Cardiac fibroblast (primary cell): ENCODE measurements around the gene JPH3.

Experiments
- DNase-seq, 2 donors: peaks; one replicate each; pipeline versions ENCODE4 v3.0.0 to v3.0.0-alpha.2; 2010; ENCODE audit warnings: low read depth in 2 of 2
- H3K4me3 ChIP-seq, 2 donors: replicated peaks in 1 of 2; 1 replicate in 1 of 2; 2 replicates in 1 of 2; pipeline ENCODE4 v1.5.1; 2011; ENCODE audit warnings: low read depth in 2 of 2, low read length in 2 of 2, mild to moderate bottlenecking in 2 of 2, moderate library complexity in 1 of 2
- TF ChIP-seq, protein P1 (sequence below): IDR thresholded peaks from one replicate; pipeline ENCODE4 v1.5.1; 2011; ENCODE audit warnings: low read depth, mild to moderate bottlenecking, low read length, inconsistent platforms

Gene JPH3

DNA sequence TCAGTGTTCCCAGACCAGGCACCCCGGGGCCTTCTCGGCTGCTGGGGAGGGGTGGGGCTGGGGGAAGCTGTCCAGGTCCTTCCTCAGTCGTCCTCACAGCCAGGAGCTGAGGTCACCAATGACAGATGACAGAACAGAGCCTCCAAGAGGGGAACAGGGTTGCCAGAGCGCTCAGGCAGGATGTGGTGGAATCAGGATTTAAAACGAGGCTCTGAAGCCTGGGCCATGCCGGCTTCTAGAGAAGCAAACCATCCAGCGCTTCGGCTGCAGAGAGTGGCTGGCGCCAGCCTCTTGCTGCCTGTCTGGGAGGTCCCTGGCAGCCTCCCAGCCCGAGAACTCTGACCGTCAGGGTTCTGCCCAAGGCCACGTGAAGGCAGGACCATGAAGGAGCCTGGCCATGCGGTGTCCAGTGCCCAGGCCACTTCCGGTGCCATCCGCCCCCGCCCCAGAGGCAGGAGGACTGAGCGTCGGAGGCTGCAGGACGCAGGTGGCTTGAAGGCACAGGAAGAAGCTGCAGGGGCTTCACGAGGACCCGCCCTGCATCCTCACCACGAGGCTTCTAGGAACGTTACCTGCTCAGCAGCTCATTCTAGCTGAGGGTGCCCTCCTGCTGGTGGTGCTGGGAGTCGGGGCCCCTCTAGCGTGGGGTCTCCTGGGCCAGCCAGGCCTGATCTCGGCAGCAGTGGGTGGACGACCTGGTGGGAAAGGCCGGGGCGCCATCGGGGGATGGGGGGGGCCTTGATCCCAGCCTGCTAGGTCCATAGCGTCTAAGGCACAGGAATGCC is 85.0 kb downstream of the JPH3 start:
- DNase-seq, result peak in 1 of 2 donors; percentile 8

DNA sequence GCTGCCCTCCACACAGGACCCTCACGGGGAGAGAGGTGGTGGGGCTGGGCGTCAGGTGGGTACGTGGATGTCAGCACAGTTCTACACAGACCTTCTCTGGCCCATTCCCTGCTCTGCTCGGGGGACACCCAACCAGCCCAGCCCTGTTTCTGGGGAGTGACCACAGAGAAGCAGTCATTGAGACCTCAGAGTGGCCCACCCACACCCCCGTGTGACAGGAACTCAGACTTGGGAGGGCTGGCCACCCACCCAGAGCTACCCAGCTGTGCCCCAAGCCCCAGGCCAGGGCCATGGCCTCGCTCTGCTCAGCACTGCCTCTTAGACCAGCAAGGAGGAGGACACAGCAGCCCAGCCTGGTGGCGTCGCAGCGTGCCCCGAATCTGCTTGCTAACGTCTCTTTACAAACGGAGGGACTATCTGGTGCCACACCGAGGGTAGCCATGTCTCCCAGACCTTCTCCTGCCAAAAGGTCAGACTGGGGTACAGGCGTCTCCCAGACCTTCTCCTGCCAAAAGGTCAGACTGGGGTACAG is 85.8 kb downstream of the JPH3 start:
- no peak for DNase-seq

More for the DNA sequence above, 85.0 kb downstream of the JPH3 start:
- H3K4me3 ChIP-seq, result no peak overlapping the region
- TF ChIP-seq, protein P1, sequence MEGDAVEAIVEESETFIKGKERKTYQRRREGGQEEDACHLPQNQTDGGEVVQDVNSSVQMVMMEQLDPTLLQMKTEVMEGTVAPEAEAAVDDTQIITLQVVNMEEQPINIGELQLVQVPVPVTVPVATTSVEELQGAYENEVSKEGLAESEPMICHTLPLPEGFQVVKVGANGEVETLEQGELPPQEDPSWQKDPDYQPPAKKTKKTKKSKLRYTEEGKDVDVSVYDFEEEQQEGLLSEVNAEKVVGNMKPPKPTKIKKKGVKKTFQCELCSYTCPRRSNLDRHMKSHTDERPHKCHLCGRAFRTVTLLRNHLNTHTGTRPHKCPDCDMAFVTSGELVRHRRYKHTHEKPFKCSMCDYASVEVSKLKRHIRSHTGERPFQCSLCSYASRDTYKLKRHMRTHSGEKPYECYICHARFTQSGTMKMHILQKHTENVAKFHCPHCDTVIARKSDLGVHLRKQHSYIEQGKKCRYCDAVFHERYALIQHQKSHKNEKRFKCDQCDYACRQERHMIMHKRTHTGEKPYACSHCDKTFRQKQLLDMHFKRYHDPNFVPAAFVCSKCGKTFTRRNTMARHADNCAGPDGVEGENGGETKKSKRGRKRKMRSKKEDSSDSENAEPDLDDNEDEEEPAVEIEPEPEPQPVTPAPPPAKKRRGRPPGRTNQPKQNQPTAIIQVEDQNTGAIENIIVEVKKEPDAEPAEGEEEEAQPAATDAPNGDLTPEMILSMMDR, result no peak

DNA sequence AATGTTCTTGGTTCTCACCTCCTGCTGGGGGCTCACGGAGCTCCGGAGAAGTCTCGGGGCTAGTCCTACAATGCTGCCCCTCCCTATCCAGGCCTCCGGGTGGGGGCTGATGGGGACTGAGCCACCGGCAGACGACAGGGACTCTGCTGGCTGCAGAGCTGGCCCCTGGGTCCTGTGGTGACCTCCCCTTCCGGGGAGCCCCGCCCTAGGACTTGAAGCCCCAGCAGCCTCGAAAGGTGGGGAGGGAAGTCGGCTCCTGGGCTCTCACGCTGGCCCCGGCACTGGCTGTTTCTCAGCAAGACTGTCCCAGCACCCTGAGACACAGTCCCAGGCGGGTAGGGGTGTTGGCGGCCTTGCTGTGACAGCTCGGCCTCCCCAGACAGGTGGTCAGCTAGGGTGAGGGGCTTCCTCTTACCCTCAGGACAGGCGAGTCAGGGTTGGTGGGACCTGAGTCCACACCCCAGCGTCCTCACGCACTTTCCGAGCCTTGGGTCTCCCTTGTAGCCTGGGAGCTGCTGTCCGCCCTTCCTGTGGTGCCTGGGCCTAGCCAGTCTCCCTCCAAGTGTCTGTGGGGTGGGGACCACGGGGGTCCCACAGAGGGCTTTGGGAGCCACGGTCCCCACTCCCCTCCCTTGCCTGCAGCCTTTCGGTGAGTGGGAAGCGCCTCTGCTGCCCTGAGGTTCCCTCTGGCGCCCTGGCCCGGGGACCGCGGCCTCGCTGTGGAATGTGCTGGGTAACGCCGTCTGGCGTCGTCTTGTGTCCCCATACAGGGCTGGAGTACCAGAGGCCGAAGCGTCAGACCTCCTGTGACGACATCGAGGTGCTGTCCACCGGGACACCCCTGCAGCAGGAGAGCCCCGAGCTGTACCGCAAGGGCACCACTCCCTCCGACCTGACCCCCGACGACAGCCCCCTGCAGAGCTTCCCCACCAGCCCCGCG is 86.8 kb downstream of the JPH3 start:
- DNase-seq, result no peak
- TF ChIP-seq, protein P1, result no peak
- H3K4me3 ChIP-seq, result no peak overlapping the region

More for the DNA sequence above, 85.8 kb downstream of the JPH3 start:
- H3K4me3 ChIP-seq, result no peak overlapping the region
- TF ChIP-seq, protein P1, result no peak

DNA sequence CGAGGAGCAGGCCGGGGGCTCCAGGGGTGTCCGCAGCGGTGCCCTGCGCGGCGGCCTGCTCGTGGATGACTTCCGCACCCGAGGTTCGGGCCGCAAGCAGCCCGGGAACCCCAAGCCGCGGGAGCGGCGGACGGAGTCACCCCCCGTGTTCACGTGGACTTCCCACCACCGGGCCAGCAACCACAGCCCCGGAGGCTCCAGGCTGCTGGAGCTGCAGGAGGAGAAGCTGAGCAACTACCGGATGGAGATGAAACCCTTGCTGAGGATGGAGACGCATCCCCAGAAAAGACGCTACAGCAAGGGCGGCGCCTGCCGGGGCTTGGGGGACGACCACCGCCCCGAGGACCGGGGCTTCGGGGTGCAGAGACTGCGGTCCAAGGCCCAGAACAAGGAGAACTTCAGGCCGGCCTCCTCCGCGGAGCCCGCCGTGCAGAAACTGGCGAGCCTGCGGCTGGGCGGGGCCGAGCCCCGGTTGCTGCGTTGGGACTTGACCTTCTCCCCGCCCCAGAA is 87.7 kb downstream of the JPH3 start:
- DNase-seq, result no peak
- TF ChIP-seq, protein P1, result no peak

DNA sequence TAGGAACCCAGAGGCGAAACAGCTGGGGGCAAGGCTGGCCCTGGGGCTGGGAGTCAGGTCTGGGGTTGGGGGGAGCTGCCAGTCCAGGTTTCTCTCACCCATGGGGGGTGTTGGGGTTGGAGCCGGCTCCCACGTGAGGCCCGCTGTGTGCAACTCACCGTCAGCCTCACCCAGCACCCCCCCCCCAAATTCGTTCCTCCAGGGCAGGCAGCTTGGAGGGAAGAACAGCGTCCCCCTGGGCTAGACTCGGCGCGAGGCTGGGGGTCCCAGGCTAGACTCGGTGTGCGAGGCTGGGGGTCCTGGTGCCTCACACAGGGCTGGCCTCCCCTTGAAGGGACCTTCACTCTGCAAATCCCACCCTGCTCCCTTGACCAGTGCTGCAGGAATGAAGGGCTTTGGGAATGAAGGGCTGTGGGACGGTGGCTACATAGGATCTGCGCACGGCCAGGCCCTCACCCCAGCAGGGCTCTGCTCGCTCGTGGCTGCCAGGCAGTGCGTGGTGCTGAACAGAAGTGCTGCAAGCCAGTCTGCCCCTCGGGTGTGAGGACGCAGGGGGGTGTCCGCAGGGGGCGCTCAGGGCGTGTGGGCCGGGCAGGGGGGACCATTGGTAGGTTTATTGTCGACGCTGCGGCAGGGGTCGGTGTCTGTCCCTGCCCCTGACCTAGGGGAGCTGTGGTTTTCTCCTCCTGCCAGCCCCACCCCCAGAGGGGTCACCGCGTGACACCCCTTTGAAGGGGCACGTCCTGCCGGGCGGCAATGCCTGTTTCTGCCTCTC is 88.8 kb downstream of the JPH3 start:
- no peak overlapping the region for H3K4me3 ChIP-seq
- TF ChIP-seq, protein P1, result no peak
- no peak for DNase-seq

More for the DNA sequence above, 87.7 kb downstream of the JPH3 start:
- H3K4me3 ChIP-seq, result no peak overlapping the region

DNA sequence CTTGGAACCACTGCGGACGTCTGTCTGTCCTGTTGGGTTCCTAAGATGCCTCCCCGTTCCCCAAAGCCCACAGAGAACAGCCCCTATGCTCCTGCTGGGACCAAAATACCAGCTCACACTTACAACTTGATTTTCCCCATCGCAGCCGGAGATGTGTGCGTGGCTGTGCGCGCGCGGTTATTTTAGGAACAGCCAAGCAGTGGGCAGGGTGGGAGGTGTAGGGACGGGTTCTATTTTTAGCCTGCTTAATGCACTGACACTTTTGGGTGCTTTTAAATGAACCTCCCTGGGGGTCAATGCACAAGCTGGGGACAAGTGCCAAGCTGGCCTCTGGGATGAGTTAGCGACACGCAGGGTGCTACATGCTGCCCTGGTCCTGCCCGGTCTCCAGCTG is 89.4 kb downstream of the JPH3 start:
- no peak overlapping the region for H3K4me3 ChIP-seq
- TF ChIP-seq, protein P1, result no peak
- DNase-seq, result no peak
